Daoy (cell line): ENCODE data around the gene SMIM15. TPM values are rescaled to one million over a fixed set of nuclear protein-coding genes. Genes with fewer than 3 reads are reported as not detected.

ENCODE experiments used
- DNase-seq: peaks from one replicate; pipeline ENCODE4 v3.0.0-alpha.2; 2015; ENCODE audit warnings: low read depth
- total RNA-seq: library from RNA; depleted of rRNA; stranded (reverse); fragments of >200 nt; shearing (Covaris generic); gene quantifications from 2 replicates; pipeline ENCODE4 v1.2.3, GENCODE V29; 2014; rRNA removed

The SMIM15 gene
- total RNA-seq, 1 experiment from 2014 or later: 69.0 TPM

DNA sequence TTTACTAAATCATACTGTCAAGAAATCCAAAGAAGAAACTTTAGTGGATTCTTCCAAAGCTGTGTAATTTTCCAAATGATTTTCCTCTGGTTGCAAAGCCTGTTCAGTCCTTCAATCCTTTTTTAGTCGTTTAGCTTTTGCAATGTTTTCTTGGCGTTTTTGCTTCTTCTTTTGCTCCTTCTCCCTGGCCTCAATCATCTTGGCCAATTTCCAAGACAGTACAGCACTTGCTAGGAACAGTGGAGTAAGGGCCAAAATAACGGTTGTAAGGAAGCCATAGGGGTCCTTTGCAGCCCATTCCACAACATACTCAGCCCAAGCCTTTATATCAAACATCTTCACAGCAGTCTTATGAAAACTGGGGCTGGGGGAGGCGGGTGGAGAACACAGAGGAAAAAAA, 2.4 kb downstream of the SMIM15 start:
- DNase-seq: no peak

DNA sequence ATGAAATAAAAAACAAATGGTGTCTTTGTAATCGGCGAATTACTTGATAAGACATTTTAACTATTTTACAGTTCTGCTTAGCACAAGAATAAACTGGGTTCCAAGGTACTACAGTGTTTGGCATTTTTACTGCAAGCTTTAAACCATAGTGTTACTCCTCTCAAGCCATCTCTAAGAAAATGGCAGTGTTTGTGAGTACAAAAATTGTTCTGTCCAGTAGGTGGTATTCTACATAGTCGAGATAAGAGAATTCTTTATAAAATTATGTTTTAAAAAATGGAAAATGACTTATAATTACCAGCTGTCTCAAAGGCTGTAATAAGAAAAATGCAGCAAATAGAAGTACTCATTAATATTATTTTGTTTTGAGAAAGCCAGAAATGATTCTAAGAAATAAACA, 3.2 kb downstream of the SMIM15 start:
- DNase-seq: no peak

DNA sequence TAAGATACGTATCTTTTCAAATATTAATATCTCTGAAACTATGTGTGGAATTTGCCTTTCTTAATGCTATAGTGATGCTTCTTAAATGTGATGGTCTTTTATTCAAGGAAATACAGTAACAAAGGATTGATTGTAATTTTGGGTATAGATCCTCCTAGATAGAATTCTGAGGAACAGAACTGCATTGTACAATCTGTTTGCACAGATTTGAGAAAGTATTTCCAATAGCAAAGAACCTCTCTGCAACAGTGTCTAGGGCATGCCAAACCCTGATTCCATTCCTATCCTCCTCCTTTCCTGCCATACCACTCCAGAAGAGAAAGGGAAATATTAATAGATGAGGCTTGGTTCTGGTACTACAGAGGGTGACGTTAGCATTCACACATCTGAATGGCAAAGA, 10.4 kb downstream of the SMIM15 start:
- DNase-seq: no peak

DNA sequence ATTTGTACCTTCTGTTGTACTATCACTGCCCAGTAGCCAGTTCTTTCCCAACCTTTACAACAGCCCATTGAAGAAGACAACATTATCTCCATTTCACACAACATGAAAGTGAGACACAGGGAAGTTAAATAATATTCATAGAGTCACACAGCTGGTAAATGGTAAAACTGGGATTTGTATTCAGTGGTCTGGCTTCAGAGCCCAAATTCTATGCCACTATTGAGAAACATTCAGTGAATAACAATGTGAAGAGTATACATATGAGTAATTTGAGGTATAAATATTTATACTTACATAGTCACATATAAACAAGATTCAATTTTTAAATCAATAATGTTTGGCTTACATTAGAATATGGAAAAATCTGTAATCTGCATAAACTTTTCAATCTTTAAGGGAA, 13.8 kb downstream of the SMIM15 start:
- DNase-seq: no peak

DNA sequence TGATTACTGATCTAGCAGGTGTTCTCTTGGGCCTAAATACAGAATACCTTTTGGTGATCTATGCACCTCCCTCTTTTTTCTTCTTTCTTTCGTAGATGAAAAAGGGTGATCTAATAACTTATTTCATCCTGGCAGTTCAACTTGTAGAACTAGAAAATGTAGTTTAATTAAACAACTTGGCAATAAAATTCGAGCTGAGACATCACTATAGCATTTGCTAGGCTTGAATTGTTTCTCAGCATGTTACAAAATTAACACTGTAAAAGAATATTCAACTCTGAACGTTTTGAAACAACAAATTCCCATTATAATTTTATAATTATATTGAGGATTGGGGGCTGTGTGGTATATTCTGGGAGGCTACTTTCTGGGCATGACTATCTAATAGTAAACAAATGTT, 19.5 kb downstream of the SMIM15 start:
- DNase-seq: no peak

DNA sequence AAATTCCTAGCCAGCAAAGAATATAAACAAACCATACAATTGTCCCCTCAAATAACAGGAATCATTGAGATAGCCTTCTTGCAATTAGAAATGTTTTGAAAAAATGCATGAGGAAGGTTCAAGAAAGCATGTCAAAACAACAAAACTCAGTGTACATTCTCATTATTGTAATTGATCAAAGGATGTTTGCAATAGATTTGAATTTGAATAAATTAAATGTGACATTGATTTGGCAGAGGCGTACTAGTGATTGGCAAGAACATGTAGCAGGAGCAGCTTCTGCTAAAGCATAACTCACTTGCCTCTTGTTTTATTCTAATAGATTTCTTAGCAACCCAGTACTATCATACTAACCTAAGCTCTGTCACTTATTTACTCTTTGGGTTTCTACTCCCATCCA, 19.9 kb downstream of the SMIM15 start:
- no peak for DNase-seq

DNA sequence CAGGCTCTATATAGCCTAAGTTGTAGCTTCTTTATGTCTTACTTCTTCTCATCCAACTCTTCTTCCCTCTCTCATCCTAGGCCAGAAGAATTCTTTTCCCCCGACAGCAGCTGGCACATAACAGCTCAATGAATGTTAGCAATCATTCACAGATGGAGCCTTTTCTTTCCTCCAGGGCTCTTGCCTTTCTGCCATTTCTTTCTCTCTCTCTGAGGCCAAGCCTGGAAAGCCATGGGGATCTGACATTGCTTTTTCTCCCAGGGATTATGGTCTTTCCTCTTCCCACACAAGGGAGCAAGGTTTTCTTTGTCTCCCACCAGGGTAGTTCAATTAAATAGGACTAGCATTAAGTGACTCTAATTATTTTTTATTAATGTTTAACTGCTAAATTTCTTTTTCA, 20.5 kb downstream of the SMIM15 start:
- no peak for DNase-seq

DNA sequence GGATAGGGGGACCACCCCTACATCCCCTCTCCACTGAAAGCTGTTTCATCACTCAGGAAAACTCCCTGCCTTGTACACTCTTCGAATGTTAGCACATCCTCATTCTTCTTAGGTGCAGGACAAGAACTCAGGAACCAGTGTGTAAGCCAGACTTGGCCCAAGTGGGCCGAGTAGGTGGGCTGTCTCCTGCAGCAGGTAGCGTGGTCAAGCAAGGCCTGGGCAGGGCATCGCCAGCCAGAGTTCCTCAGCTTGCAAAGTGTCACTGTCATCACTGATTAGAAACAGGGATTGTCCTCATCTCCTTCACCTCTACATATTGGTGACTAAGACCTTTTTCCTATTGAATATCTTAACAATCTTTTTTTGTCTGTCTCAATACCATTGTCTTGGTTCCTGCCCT, 22.3 kb downstream of the SMIM15 start:
- no peak for DNase-seq

DNA sequence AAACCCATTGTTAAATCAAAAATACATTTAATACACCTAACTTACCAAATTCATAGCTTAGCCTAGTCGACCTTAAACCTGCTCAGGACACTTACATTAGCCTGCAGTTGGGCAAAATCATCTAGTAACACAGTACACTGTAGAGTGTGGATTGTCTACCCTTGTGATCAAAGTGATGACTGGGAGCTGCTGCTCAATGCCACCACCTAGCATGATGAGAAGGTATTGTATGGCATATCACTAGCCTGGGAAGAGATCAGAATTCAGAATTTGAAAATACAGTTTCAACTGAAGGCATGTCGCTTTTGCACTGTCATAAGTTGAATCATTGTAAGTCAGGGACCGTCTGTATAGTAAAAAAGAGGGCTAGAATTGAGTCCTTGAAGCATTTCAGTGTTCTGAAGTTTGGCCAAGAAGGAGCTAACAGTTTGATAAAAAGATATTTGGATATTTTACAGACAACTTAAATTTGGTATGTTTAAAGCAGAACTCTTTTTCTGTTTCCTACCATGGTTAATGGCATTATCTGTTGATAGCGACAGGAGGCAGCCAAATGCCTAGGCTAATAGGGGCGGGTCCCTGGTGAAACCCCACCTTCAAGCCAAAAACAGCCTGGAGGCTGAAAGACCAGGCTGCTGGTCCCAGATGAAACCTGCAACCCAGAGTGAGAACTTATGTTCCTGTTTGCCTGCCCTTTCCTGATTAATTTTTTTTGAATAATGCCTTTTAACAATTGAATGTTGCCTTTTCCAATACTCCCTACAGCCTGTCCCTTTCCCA, 23.0 kb downstream of the SMIM15 start:
- peak; percentile 7 for DNase-seq

DNA sequence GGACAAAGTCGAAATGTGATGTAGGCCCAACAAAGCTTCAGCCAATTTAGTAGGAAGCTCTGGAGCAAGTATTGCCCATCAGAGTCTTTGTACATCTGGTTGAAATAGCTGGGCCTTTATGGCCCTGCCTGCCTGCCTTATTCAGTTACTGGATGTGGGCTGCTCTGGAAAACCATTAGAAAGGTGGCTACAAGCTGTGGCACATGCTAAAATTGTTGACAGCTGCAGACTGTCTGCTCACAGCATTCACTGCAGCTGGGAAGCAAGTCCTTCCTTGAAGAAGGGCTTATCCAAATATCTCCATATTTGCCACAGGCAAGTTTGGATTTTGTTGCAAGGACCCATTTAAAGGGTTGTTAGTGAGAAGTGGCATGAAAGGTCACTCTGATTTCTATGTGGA, 24.4 kb downstream of the SMIM15 start:
- DNase-seq: no peak

DNA sequence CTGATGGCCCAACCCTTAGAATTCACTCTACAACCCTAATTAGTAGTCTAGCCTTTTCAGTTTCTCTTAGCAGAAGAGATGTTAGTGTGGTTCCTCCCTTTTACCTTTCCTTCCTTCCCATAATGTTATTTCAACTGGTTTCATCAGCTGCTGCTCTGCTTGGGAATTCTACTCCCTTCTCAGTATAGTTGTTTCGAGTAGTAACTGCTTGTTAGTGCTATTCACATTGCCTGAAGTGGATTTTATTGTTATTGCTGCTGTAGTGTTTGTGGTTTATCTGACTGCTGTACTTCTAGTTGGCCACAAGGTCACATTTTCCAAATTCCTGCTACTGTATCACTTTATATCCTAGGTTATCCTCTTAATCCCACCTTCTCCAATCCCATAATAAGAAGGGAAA, 29.7 kb downstream of the SMIM15 start:
- DNase-seq: no peak

DNA sequence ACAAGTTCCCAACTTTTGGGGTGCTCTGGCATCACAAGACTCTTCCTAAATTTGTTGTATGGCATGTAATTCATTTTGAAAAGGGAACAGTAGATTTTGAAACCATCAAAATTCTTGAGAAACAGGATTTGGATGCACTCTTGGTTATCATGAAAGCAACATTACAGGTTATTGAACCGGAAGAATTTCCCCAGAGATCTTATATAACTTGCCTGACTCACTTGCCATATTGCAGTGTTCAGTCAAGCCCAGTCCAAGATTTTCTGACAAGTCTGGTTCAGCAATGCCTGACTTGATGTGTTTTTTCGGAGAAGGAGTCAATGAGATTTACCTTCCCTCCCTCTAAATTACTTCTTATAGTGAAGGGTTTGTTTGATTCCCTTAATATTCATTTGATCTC, 32.0 kb downstream of the SMIM15 start:
- no peak for DNase-seq

DNA sequence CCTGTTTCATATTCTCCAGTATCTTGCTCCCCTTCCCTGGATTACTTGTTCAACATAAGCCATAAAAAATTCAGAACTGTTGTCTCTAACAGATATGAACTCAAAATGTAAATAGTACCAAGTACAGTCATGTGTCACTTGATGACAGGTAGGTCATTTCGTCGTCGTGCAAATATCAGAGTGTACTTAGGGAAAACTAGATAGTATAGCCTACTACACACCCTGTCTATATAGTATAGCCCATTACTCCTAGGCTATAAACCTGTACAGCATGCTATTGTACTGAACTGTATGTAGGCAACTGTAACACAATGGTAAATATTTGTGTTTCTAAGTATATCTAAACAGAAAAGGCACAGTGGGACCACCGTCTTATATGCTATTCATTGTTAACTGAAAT, 39.1 kb downstream of the SMIM15 start:
- no peak for DNase-seq

DNA sequence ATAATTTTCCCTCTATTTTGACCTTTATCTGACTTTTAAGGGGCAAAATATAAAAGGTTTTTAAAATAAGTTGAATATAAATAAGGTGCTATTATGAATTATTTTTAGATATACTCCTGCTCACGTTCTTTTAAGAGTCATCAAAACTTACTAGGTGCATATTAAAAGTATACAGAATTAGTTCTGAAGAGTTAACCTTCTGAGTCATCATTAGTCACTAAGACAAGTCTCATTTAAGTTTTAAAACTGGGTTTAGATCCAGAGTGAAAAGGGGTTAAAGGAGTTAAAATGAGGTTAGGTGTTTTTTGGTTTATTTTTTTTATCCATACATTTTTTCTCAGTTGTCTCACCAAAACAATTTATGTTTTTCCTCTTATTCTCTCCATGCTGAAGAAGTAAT, 41.7 kb downstream of the SMIM15 start:
- DNase-seq: no peak

DNA sequence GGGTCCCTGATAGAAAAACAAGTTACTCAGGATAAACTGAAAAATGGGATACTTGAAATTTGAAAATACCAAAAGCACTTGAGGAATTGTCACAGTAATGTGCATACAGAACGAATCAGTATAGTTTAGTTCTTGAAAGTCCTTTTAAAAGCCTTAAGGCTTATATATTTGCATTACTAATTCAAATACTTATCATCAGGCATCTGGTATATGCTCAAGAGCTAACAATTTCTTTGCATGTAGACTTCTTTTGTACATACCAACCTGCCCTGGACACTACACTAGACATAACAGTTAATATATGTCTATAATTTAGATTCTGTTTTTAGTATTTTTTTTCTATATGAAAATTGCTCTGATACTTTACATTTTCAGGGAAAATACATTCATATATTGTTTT, 43.2 kb downstream of the SMIM15 start:
- DNase-seq: no peak

DNA sequence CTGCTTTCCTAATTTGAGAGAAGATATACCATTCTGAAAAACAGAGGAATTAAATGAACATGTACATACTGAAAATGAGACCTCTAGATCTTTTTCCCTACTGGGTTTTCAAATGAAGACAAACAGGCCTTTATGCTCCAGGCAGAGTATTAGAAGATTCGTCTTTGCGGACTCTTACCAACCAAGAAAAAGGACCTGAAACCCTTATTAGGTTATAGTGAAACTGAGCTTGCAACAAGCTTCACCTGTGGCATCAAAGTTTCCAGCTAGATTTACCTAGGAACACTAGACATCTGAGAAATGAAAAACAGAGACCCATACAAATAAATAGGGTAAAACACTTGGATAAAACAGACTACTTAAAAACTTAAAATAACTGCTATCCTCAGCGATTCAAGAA, 46.3 kb downstream of the SMIM15 start:
- DNase-seq: no peak

DNA sequence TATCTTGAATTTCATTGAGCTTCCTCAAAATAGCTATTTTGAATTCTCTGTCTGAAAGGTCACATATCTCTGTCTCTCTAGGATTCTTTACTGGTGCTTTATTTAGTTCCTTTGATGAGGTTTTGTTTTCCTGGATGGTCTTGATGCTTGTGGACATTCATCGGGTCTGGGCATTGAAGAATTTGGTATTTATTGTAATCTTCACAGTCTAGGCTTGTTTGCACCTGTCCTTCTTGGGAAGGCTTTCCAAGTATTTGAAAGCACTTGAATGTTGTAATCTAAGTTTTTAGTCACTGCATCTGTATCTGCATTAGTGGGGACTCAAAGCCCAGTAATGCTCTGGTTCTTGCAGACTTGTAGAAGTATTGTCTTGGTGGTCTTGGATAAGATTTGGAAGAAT, 47.8 kb downstream of the SMIM15 start:
- no peak for DNase-seq

Other genes with a start within 250 kb of the SMIM15 start
- 27.4 and 45.4 TPM in 2 replicates for gene ERCC8, start 217.4 kb downstream of the SMIM15 start, total RNA-seq
- gene NDUFAF2, start 217.3 kb downstream of the SMIM15 start, total RNA-seq: 66.6 and 139 TPM in 2 replicates
- 2.5 and 3.6 TPM in 2 replicates for gene ZSWIM6, start 169.8 kb upstream of the SMIM15 start, total RNA-seq